Measurements from ENCODE around the gene SMPD2.

The SMPD2 gene

GRCh38 chr6:109447087-109447486, 6.6 kb downstream of the SMPD2 start:
- DNase-seq (ENCODE audit: low spot score) = no peak

GRCh38 chr6:109447878-109448555, 7.5 kb downstream of the SMPD2 start:
- no peak for DNase-seq (ENCODE audit: low spot score)

- DNase-seq (ENCODE audit: low spot score) = no peak
Observed at GRCh38 chr6:109448615-109449014, 8.1 kb downstream of the SMPD2 start.

GRCh38 chr6:109449064-109449794, 8.7 kb downstream of the SMPD2 start:
- DNase-seq (ENCODE audit: low spot score) = no peak

- DNase-seq (ENCODE audit: low spot score) = no peak
Observed at GRCh38 chr6:109449795-109450673, 9.5 kb downstream of the SMPD2 start.

- no peak for DNase-seq (ENCODE audit: low spot score)
Observed at GRCh38 chr6:109450801-109451200, 10.3 kb downstream of the SMPD2 start.

GRCh38 chr6:109451376-109451775, 10.9 kb downstream of the SMPD2 start:
- DNase-seq (ENCODE audit: low spot score) = no peak

GRCh38 chr6:109452181-109452580, 11.7 kb downstream of the SMPD2 start:
- no peak for DNase-seq (ENCODE audit: low spot score)

- no peak for DNase-seq (ENCODE audit: low spot score)
Observed at GRCh38 chr6:109453156-109453555, 12.6 kb downstream of the SMPD2 start.

- peak; percentile 45 for DNase-seq (ENCODE audit: low spot score)
Observed at GRCh38 chr6:109453594-109454495, 13.3 kb downstream of the SMPD2 start.

GRCh38 chr6:109454496-109455436, 14.2 kb downstream of the SMPD2 start:
- DNase-seq (ENCODE audit: low spot score) = peak; percentile 41

- DNase-seq (ENCODE audit: low spot score) = peak; percentile 85
Observed at GRCh38 chr6:109455437-109456110, 15.1 kb downstream of the SMPD2 start, which contains the start of gene MICAL1. Gene MICAL1, minus strand, starts transcription at chr6:109455772. Its CDS starts 1,576 bp downstream, at chr6:109454196.

GRCh38 chr6:109456111-109456583, 15.6 kb downstream of the SMPD2 start:
- no peak for DNase-seq (ENCODE audit: low spot score)

GRCh38 chr6:109456710-109457561, 16.4 kb downstream of the SMPD2 start:
- DNase-seq (ENCODE audit: low spot score) = peak; percentile 90

GRCh38 chr6:109457562-109457996, 17.1 kb downstream of the SMPD2 start:
- no peak for DNase-seq (ENCODE audit: low spot score)

GRCh38 chr6:109458774-109459531, 18.4 kb downstream of the SMPD2 start:
- DNase-seq (ENCODE audit: low spot score) = no peak

GRCh38 chr6:109460161-109460829, 19.8 kb downstream of the SMPD2 start:
- no peak for DNase-seq (ENCODE audit: low spot score)

Measured in AG20443 (cell line).